ENCODE results near the gene FAM83E. TPM values are rescaled to one million over a fixed set of nuclear protein-coding genes. Genes with fewer than 3 reads are reported as not detected.

FAM83E gene
- 0.32 and 1.3 TPM in 2 replicates for total RNA-seq

DNA sequence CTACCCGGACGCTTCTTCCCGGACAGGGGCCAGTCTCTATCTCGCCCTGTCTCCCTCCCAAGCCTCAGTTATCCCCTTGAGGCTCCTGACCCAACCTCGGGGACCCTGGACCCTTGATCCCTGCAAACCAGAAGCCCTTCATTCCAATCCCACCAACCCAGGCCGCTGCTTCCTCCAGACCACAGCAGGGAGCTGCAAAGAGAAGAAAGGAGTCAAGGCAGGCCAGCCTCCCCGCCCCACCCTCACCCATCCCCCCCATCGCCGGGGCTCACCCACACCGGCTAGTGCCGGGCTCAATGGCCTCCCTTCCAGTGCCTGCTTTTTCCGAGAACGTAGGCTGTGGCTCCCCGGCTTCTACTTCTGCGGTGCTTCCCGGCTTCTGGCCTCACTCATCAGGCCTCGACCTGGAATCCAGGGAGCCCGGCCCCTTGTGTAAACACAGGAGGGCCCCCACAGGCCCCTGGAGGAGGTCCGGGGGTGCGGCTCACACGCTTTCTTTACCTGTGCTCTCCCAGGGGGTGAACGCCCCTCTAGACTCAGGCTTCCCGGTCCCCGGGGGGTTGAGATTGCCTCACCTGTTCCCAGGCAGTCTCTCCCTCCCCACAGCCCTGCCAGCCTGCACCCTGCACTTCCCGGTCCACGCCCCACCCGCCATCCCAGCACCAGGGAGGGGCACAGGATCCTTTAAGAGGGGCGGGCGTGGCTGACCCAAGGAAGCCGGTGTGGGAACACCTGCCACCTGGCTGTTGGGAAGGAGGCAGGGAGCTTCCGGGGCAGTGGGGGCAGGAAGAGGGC, at the start of gene FAM83E:
FAM83E (minus strand) TSS at position 641 of the 795 bp plus-strand sequence. CDS start 1,704 bp downstream, outside the sequence.
- TF ChIP-seq, protein P1, sequence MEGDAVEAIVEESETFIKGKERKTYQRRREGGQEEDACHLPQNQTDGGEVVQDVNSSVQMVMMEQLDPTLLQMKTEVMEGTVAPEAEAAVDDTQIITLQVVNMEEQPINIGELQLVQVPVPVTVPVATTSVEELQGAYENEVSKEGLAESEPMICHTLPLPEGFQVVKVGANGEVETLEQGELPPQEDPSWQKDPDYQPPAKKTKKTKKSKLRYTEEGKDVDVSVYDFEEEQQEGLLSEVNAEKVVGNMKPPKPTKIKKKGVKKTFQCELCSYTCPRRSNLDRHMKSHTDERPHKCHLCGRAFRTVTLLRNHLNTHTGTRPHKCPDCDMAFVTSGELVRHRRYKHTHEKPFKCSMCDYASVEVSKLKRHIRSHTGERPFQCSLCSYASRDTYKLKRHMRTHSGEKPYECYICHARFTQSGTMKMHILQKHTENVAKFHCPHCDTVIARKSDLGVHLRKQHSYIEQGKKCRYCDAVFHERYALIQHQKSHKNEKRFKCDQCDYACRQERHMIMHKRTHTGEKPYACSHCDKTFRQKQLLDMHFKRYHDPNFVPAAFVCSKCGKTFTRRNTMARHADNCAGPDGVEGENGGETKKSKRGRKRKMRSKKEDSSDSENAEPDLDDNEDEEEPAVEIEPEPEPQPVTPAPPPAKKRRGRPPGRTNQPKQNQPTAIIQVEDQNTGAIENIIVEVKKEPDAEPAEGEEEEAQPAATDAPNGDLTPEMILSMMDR (IDR thresholded peaks at IDR 0.05; ENCODE audit: insufficient read depth, low read depth, low read length) = no peak
- no peak within 1 kb of the TSS for H3K4me3 ChIP-seq (ENCODE audit: low read depth, low read length)
- no peak for DNase-seq (ENCODE audit: low read depth)

GRCh38 chr19:48664476-48664875, 49.6 kb upstream of the FAM83E start:
- no peak overlapping the region for H3K4me3 ChIP-seq (ENCODE audit: low read depth, low read length)
- TF ChIP-seq, protein P1 (IDR thresholded peaks at IDR 0.05; ENCODE audit: insufficient read depth, low read depth, low read length) = no peak
- DNase-seq (ENCODE audit: low read depth) = no peak

- H3K4me3 ChIP-seq (ENCODE audit: low read depth, low read length) = no peak overlapping the region
- no peak for DNase-seq (ENCODE audit: low read depth)
- TF ChIP-seq, protein P1 (IDR thresholded peaks at IDR 0.05; ENCODE audit: insufficient read depth, low read depth, low read length) = no peak
These were observed 48.8 kb upstream of the FAM83E start for GRCh38 chr19:48663667-48664066.

- no peak overlapping the region for H3K4me3 ChIP-seq (ENCODE audit: low read depth, low read length)
- DNase-seq (ENCODE audit: low read depth) = no peak
- TF ChIP-seq, protein P1 (IDR thresholded peaks at IDR 0.05; ENCODE audit: insufficient read depth, low read depth, low read length) = no peak
These were observed 46.8 kb upstream of the FAM83E start for GRCh38 chr19:48661711-48662090.

DNA sequence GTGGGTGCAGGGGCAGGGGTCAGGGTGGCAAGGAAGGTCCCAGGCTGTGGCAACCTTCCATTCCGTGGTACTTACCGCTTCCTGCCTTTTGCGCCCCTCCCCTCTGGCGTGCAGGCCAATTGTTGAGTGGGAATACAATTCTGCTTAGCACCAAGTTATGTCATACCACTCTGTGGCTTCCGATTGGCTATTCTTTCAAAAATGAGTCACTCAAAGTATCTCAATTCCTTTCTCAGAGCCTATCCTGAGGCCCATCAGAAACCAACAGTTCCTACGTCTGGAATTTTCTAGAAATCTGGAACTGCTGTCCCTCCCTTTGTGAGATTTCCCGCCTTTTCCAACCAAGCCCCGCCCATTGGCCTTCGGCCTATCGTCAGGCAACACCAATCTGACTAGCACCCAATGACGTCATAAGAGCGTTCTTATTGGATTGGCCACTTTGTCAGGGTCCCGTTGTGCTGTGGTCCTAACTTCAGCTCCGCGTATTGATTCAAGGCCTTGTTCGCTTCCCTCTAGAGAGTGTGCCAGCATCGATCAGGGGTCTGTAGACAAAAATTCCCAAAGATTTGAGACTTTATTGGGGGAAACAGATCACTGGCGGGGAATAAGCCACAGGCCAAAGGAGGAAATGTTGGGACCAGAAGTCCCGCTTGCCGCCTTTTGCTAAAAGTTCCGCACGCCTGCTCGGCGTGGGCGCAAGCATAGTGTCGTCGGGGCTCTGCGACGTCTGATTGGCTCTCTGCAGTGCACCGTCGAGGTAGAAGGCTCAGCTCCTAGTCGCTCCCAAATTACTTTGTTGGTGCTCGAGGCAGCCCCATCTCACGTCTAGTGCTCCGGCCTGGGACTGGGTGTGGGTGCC, 46.2 kb upstream of the FAM83E start:
- TF ChIP-seq, protein P1 (IDR thresholded peaks at IDR 0.05; ENCODE audit: insufficient read depth, low read depth, low read length) = no peak
- DNase-seq (ENCODE audit: low read depth) = peak; percentile 91
- no peak overlapping the region for H3K4me3 ChIP-seq (ENCODE audit: low read depth, low read length)

DNA sequence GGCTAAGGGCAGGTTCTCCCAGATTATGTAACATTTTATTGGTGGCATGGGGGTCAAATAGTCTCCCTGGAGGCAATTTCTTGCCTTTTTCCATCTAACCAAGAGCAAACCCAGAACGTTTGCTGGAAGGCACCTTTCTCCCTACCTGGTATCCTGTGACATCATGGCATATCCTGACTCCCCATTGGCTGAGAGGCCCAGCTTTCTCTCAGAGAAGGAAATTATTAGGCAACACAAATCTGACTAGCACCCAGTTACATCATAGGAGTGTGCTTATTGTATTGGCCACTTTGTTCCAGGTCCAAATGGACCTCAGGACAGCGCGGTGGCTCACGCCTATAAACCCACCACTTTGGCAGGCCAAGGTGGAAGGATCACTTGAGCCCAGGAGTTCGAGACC, 44.9 kb upstream of the FAM83E start:
- DNase-seq (ENCODE audit: low read depth) = no peak
- no peak overlapping the region for H3K4me3 ChIP-seq (ENCODE audit: low read depth, low read length)
- TF ChIP-seq, protein P1 (IDR thresholded peaks at IDR 0.05; ENCODE audit: insufficient read depth, low read depth, low read length) = no peak

Measured in fibroblast of villous mesenchyme (primary cell).